Measurements from ENCODE around the gene SPDL1. TPM values are rescaled to one million over a fixed set of nuclear protein-coding genes. Genes with fewer than 3 reads are reported as not detected.

Gene SPDL1
- total and polyA plus RNA-seq, 3 experiments from 2014 or later, result 6.6 to 43.1 (median 39.1) TPM

Other genes with a start within 250 kb of the SPDL1 start
- gene DOCK2, start 53.5 kb downstream of the SPDL1 start, total RNA-seq, result 100 to 1,000 TPM; 155 to 157 TPM
- gene DOCK2, start 53.5 kb downstream of the SPDL1 start, polyA plus RNA-seq, result 102 TPM

Measured in CD8-positive, alpha-beta memory T cell (primary cell).